BE2C (cell line): ENCODE results near the gene KRTAP12-3.
"Not testable (repeated sequence)": the region's sequence is repeated elsewhere in the genome, so short reads cannot be mapped to it uniquely, and the experiment has no call there.

Experiments used
- DNase-seq: peaks from one replicate; pipeline ENCODE4 v3.0.0-alpha.2; 2020
- H3K27me3 ChIP-seq: fragments of 250-450 bp; sonication (Bioruptor Pico); 2 replicates; pipeline ENCODE4 v1.5.1; 2020; ENCODE audit warnings: mild to moderate bottlenecking
- H3K36me3 ChIP-seq: fragments of 250-450 bp; sonication (Bioruptor Pico); 2 replicates; pipeline ENCODE4 v1.5.1; 2020; ENCODE audit warnings: mild to moderate bottlenecking
- H3K4me1 ChIP-seq: fragments of 250-450 bp; sonication (Bioruptor Pico); 2 replicates; pipeline ENCODE4 v1.5.1; 2020
- H3K4me3 ChIP-seq: 2 replicates; pipeline ENCODE4 v1.5.1; 2011; ENCODE audit warnings: low read depth, low read length
- H3K9me3 ChIP-seq: fragments of 250-450 bp; sonication (Bioruptor Pico); 2 replicates; pipeline ENCODE4 v1.5.1; 2020
- TF ChIP-seq, protein P1 (sequence below): IDR thresholded peaks from 2 replicates; pipeline ENCODE4 v1.5.1; 2012; ENCODE audit warnings: mild to moderate bottlenecking, low read depth, low read length

The KRTAP12-3 gene

DNA sequence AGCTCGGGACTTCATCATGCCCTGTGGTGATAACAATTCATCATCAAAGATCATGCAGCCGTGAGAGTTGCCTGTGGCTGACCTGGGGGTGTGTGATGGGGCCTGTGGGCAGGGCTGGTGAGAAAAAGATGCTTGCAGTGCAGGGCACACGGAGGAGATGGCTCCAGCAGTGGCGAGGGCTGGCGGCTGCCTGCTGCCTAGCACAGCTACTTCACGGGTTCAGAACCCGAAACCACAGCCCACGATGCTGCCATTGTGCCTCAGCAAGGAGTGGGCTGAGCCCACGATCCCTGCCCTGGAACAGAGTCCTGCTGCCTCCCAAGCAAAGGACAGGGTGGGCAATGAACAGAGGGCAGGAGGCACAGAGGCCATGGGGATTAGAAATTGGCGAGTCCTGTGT is 31.5 kb upstream of the KRTAP12-3 start:
- H3K27me3 ChIP-seq: no peaks in the 10 kb centered on the region
- H3K4me1 ChIP-seq: no peaks in the 10 kb centered on the region
- TF ChIP-seq, protein P1, sequence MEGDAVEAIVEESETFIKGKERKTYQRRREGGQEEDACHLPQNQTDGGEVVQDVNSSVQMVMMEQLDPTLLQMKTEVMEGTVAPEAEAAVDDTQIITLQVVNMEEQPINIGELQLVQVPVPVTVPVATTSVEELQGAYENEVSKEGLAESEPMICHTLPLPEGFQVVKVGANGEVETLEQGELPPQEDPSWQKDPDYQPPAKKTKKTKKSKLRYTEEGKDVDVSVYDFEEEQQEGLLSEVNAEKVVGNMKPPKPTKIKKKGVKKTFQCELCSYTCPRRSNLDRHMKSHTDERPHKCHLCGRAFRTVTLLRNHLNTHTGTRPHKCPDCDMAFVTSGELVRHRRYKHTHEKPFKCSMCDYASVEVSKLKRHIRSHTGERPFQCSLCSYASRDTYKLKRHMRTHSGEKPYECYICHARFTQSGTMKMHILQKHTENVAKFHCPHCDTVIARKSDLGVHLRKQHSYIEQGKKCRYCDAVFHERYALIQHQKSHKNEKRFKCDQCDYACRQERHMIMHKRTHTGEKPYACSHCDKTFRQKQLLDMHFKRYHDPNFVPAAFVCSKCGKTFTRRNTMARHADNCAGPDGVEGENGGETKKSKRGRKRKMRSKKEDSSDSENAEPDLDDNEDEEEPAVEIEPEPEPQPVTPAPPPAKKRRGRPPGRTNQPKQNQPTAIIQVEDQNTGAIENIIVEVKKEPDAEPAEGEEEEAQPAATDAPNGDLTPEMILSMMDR: no peak
- H3K9me3 ChIP-seq: no peaks in the 10 kb centered on the region; the same call in 1 of the 2 replicates
- no peak overlapping the region for H3K4me3 ChIP-seq
- H3K36me3 ChIP-seq: no peaks in the 10 kb centered on the region
- no peak for DNase-seq

DNA sequence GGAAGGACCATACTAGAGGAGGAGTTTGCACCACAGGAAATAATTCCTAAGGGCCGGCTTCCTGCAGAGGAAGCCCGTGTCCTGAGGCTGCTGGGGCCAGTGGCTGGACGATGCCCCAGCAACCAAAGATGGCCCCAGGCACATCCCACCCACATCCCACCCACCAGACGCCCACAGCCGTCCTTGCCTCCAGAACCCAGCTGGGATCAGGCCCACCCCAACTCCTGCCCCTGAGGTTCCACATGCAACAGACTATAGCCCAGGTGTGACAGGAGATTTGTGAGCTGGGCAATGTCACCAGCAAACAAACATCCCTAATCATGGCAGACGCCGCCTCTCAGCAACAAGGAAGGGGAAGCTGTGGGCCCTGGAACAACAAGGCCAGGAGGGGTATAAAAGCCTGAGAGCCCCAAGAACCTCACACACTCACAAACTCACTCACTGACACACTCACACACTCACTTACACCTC is 31.0 kb upstream of the KRTAP12-3 start, which contains the start of gene KRTAP10-9:
KRTAP10-9 (plus strand) TSS at position 421 of the 471 bp plus-strand sequence. CDS start 79 bp downstream, outside the sequence.
- no peaks in the 10 kb centered on the region; the same call in 1 of the 2 replicates for H3K9me3 ChIP-seq
- no peak within 1 kb of the TSS for H3K4me3 ChIP-seq
- no peaks in the 10 kb centered on the region for H3K4me1 ChIP-seq
- H3K36me3 ChIP-seq: no peaks in the 10 kb centered on the region
- no peak for DNase-seq
- H3K27me3 ChIP-seq: no peaks in the 10 kb centered on the region
- TF ChIP-seq, protein P1: no peak

GRCh38 chr21:44627181-44627822 is 30.4 kb upstream of the KRTAP12-3 start:
- H3K4me1 ChIP-seq, H3K36me3 ChIP-seq, DNase-seq, H3K9me3 ChIP-seq, H3K27me3 ChIP-seq, H3K4me3 ChIP-seq: not testable (repeated sequence)

DNA sequence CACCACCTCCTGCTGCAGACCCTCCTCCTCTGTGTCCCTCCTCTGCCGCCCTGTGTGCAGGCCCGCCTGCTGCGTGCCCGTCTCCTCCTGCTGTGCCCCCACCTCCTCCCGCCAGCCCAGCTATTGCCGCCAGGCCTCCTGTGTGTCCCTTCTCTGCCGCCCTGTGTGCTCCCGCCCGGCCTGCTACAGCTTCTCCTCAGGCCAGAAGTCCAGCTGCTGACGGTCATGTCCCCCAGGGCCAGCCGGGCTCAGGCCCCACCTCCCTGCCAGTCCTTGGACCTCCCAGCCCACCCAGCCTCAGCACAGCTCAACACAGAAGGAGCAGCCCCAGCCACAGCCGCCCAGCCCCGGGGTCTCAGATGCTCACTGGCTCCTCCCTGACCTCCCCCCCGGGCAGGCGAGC is 29.9 kb upstream of the KRTAP12-3 start:
- H3K4me3 ChIP-seq, H3K9me3 ChIP-seq, H3K36me3 ChIP-seq, H3K27me3 ChIP-seq, DNase-seq, H3K4me1 ChIP-seq: not testable (repeated sequence)

- Histone ChIP-seq H3K4me1 (no peaks in the 10 kb centered on the region), H3K9me3 (no peaks in the 10 kb centered on the region; the same call in 1 of the 2 replicates), H3K27me3 (no peaks in the 10 kb centered on the region), H3K4me3 (no peak overlapping the region), H3K36me3 (no peaks in the 10 kb centered on the region)
- TF ChIP-seq, protein P1: no peak
- DNase-seq: no peak
These were observed 28.9 kb upstream of the KRTAP12-3 start for GRCh38 chr21:44628707-44629391.

GRCh38 chr21:44630440-44630839 is 27.3 kb upstream of the KRTAP12-3 start:
- Histone ChIP-seq H3K4me1 (no peaks in the 10 kb centered on the region), H3K36me3 (no peaks in the 10 kb centered on the region), H3K4me3 (no peak overlapping the region), H3K9me3 (no peaks in the 10 kb centered on the region; the same call in 1 of the 2 replicates), H3K27me3 (no peaks in the 10 kb centered on the region)
- no peak for DNase-seq
- TF ChIP-seq, protein P1: no peak

DNA sequence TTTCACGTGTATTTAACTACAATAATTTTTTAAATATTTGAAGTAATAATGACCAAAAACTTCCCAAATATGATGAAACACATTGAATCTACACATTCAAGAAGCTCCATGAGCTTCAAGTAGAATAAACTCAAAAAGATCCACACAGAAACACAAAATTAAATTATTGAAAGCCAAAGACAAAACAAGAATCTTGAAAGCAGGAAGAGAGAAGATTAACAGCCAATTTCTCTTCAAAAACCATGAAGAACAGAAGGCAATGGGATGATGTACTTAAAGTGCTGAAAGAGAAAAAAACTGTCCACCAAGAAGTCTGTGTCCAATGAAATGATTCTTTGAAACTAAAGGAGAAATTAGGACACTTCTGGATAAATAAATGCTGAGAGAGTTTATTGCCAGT is 25.7 kb upstream of the KRTAP12-3 start:
- no peaks in the 10 kb centered on the region; the same call in 1 of the 2 replicates for H3K9me3 ChIP-seq
- no peaks in the 10 kb centered on the region for H3K27me3 ChIP-seq
- no peak overlapping the region for H3K4me3 ChIP-seq
- no peak for DNase-seq
- H3K36me3 ChIP-seq: no peaks in the 10 kb centered on the region
- no peaks in the 10 kb centered on the region for H3K4me1 ChIP-seq
- TF ChIP-seq, protein P1: no peak
